ENCODE measurements around the gene P2RX6. TPM values are rescaled to one million over a fixed set of nuclear protein-coding genes. Genes with fewer than 3 reads are reported as not detected.

Gene P2RX6
- total RNA-seq, 4 donors from 2014 or later, result 17.6 to 68.9 (median 33.3) TPM

- peak in 1 of 2 donors; percentile 37 for DNase-seq
- H3K9me3 ChIP-seq, result no peaks in the 10 kb centered on the region
- in situ Hi-C loops (cut with MboI; ENCODE audit: low sequenced_read_pairs in 4 of 4) (no loop called here), intact Hi-C loops (cut with DNase I; ENCODE audit: low total_unique reads) (loop anchor here (1.0 to 5.0 kb wide), 3 partner anchors 30 to 627 kb away; partner anchors contain the start of genes LRRC74B, LZTR1 and SDF2L1)
- H3K4me1 ChIP-seq, result peaks cover 12 to 26% of the 10 kb centered on the region in 2 donors
- H3K4me3 ChIP-seq, result peak overlapping the region; percentile 56 to 81 (median 73)
- H3K36me3 ChIP-seq, result no peaks in the 10 kb centered on the region
- no peak for TF ChIP-seq POLR2A (IDR thresholded peaks at IDR 0.05)
- TF ChIP-seq CTCF (IDR thresholded peaks at IDR 0.05 in 4 of 5, conservative IDR thresholded peaks at IDR 0.05 in 1 of 5), result no peak
- no peaks in the 10 kb centered on the region for H3K27me3 ChIP-seq
- H3K27ac ChIP-seq, result peak overlapping the region; percentile 90 to 96 (median 94)
- ATAC-seq, result peak; percentile 25 to 48
Measured at GRCh38 chr22:21015466-21016006, 571 bp downstream of the P2RX6 start.

GRCh38 chr22:21016644-21017420 is 1.9 kb downstream of the P2RX6 start:
- in situ Hi-C loops (cut with MboI; ENCODE audit: low sequenced_read_pairs in 4 of 4), result no loop called here

GRCh38 chr22:21018314-21018713 is 3.3 kb downstream of the P2RX6 start:
- no peak overlapping the region for H3K4me3 ChIP-seq
- no peak for TF ChIP-seq POLR2A (IDR thresholded peaks at IDR 0.05)
- DNase-seq (no peak), ATAC-seq (no peak)
- H3K36me3 ChIP-seq, result peaks cover 0 to 4% of the 10 kb centered on the region in 2 donors
- no peaks in the 10 kb centered on the region for H3K9me3 ChIP-seq
- intact Hi-C loops (cut with DNase I; ENCODE audit: low total_unique reads) (loop anchor here (5.0 kb wide), 2 partner anchors 36 to 624 kb away; partner anchors contain the start of genes LZTR1 and SDF2L1), in situ Hi-C loops (cut with MboI; ENCODE audit: low sequenced_read_pairs in 4 of 4) (no loop called here)
- no peak overlapping the region for H3K27ac ChIP-seq
- no peaks in the 10 kb centered on the region for H3K27me3 ChIP-seq
- peaks cover 12 to 26% of the 10 kb centered on the region in 2 donors for H3K4me1 ChIP-seq

More at GRCh38 chr22:21016644-21017420, 1.9 kb downstream of the P2RX6 start:
- Histone ChIP-seq H3K9me3 (no peaks in the 10 kb centered on the region), H3K4me1 (peaks cover 12 to 26% of the 10 kb centered on the region in 2 donors), H3K27ac (peak overlapping the region in 3 of 4 donors; percentile 90 to 96 (median 95)), H3K36me3 (no peaks in the 10 kb centered on the region), H3K4me3 (no peak overlapping the region), H3K27me3 (no peaks in the 10 kb centered on the region)
- no peak for DNase-seq
- TF ChIP-seq POLR2A (IDR thresholded peaks at IDR 0.05), result no peak
- TF ChIP-seq CTCF (IDR thresholded peaks at IDR 0.05 in 4 of 5, conservative IDR thresholded peaks at IDR 0.05 in 1 of 5), result no peak
- intact Hi-C loops (cut with DNase I; ENCODE audit: low total_unique reads), result loop anchor here (5.0 kb wide), 2 partner anchors 35 to 625 kb away; partner anchors contain the start of genes LZTR1 and SDF2L1
- ATAC-seq, result no peak

GRCh38 chr22:21020802-21021429 is 6.0 kb downstream of the P2RX6 start:
- DNase-seq (no peak), ATAC-seq (peak in 1 of 2 donors; percentile 39)
- in situ Hi-C loops (cut with MboI; ENCODE audit: low sequenced_read_pairs in 4 of 4) (no loop called here), intact Hi-C loops (cut with DNase I; ENCODE audit: low total_unique reads) (no loop called here)
- no peaks in the 10 kb centered on the region for H3K27me3 ChIP-seq
- H3K27ac ChIP-seq, result no peak overlapping the region
- no peaks in the 10 kb centered on the region for H3K9me3 ChIP-seq
- H3K36me3 ChIP-seq, result peaks cover 0 to 14% of the 10 kb centered on the region in 2 donors
- peaks cover 2 to 3% of the 10 kb centered on the region in 2 donors for H3K4me1 ChIP-seq
- TF ChIP-seq POLR2A (IDR thresholded peaks at IDR 0.05) (no peak), CTCF (IDR thresholded peaks at IDR 0.05 in 4 of 5, conservative IDR thresholded peaks at IDR 0.05 in 1 of 5) (peak; percentile 13 to 44 (median 31))
- no peak overlapping the region for H3K4me3 ChIP-seq

GRCh38 chr22:21022507-21022906 is 7.5 kb downstream of the P2RX6 start:
- intact Hi-C loops (cut with DNase I; ENCODE audit: low total_unique reads), result no loop called here
- TF ChIP-seq CTCF (IDR thresholded peaks at IDR 0.05 in 4 of 5, conservative IDR thresholded peaks at IDR 0.05 in 1 of 5), result no peak
- no peak for TF ChIP-seq POLR2A (IDR thresholded peaks at IDR 0.05)
- ATAC-seq (no peak), DNase-seq (no peak)
- Histone ChIP-seq H3K36me3 (peaks cover 0 to 18% of the 10 kb centered on the region in 2 donors), H3K9me3 (no peaks in the 10 kb centered on the region), H3K27ac (no peak overlapping the region), H3K4me3 (no peak overlapping the region), H3K27me3 (no peaks in the 10 kb centered on the region), H3K4me1 (no peaks in the 10 kb centered on the region)
- in situ Hi-C loops (cut with MboI; ENCODE audit: low sequenced_read_pairs in 4 of 4), result no loop called here

Measured in gastrocnemius medialis (tissue), 4 donors.